ENCODE results near the gene CDC20B.

DNA sequence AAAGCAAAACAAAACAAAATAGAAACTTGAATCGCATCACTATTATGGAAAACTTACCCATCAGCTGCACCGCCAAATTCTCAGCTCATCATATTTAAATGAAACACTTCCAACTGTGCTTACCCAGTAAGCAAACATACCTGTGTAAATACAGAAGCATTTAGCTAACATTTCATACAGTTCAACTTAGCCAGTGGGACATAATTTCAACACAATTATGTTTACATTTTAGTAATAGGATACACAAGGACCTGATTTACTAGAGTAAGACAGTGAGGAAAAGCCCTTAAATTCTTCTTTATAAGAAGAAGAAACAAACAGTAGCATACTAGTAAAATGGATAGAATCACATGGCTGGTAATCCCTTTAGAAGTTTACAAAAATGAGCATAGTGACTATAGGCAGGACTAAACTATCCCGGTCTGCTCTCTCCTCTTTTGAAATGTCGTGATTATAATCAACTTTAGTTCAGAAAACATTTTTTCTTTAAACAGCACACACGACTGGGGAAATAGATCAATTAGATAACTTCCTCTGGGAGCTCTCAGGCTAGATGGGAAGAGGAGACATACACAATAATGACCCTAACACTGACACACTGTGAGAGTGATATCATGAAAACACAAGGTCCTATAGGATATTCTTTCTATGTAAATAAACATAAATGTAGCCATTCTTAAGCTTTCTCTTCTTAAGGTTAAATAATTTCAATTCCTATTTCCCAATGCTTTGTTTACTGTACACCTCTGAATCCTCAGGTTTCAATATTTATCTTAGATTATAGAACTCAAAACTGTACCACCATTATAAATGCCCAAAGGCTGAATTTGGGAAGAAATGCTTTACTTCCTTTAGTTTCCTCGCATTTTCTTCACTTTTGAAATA, 15.9 kb upstream of the CDC20B start:
- TF ChIP-seq, protein P1, sequence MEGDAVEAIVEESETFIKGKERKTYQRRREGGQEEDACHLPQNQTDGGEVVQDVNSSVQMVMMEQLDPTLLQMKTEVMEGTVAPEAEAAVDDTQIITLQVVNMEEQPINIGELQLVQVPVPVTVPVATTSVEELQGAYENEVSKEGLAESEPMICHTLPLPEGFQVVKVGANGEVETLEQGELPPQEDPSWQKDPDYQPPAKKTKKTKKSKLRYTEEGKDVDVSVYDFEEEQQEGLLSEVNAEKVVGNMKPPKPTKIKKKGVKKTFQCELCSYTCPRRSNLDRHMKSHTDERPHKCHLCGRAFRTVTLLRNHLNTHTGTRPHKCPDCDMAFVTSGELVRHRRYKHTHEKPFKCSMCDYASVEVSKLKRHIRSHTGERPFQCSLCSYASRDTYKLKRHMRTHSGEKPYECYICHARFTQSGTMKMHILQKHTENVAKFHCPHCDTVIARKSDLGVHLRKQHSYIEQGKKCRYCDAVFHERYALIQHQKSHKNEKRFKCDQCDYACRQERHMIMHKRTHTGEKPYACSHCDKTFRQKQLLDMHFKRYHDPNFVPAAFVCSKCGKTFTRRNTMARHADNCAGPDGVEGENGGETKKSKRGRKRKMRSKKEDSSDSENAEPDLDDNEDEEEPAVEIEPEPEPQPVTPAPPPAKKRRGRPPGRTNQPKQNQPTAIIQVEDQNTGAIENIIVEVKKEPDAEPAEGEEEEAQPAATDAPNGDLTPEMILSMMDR (IDR thresholded peaks at IDR 0.05; ENCODE audit: control extremely low read depth in 1 of 3, insufficient read depth in 1 of 3, low read depth in 1 of 3, low read length in 3 of 3) = no peak
- no peak for TF ChIP-seq NANOG (IDR thresholded peaks at IDR 0.05; ENCODE audit: insufficient read depth, low read depth, low read length, poor library complexity, severe bottlenecking)
- TF ChIP-seq FOSL1 (IDR thresholded peaks at IDR 0.05; ENCODE audit: insufficient read depth, low read depth, low read length) = no peak
- no peak for TF ChIP-seq POLR2A (IDR thresholded peaks at IDR 0.05; ENCODE audit: control extremely low read depth in 1 of 2, low read depth in 2 of 2, low read length in 2 of 2)
- no peak for TF ChIP-seq SP2 (IDR thresholded peaks at IDR 0.05; ENCODE audit: low read length)
- TF ChIP-seq SIX5 (IDR thresholded peaks at IDR 0.05; ENCODE audit: low read depth, low read length) = no peak
- TF ChIP-seq, protein P2, sequence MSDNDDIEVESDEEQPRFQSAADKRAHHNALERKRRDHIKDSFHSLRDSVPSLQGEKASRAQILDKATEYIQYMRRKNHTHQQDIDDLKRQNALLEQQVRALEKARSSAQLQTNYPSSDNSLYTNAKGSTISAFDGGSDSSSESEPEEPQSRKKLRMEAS (IDR thresholded peaks at IDR 0.05) = no peak
- no peak for TF ChIP-seq ZNF274 (IDR thresholded peaks at IDR 0.05; ENCODE audit: borderline replicate concordance, extremely low read depth, low read length)
- no peak for TF ChIP-seq HDAC2 (IDR thresholded peaks at IDR 0.05; ENCODE audit: borderline replicate concordance in 1 of 2, low read depth in 2 of 2, low read length in 2 of 2)
- TF ChIP-seq EZH2 (IDR thresholded peaks at IDR 0.05; ENCODE audit: low read depth, low read length, severe bottlenecking) = no peak
- TF ChIP-seq POLR2AphosphoS5 (IDR thresholded peaks at IDR 0.05; ENCODE audit: low read depth, low read length) = no peak
- TF ChIP-seq CBX8 (IDR thresholded peaks at IDR 0.05; ENCODE audit: borderline replicate concordance, low read depth, low read length) = no peak
- TF ChIP-seq, protein P3, sequence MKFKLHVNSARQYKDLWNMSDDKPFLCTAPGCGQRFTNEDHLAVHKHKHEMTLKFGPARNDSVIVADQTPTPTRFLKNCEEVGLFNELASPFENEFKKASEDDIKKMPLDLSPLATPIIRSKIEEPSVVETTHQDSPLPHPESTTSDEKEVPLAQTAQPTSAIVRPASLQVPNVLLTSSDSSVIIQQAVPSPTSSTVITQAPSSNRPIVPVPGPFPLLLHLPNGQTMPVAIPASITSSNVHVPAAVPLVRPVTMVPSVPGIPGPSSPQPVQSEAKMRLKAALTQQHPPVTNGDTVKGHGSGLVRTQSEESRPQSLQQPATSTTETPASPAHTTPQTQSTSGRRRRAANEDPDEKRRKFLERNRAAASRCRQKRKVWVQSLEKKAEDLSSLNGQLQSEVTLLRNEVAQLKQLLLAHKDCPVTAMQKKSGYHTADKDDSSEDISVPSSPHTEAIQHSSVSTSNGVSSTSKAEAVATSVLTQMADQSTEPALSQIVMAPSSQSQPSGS (IDR thresholded peaks at IDR 0.05; ENCODE audit: low read length) = no peak
- TF ChIP-seq KDM1A (IDR thresholded peaks at IDR 0.05; ENCODE audit: borderline replicate concordance, low read length) = no peak

All from H1 (cell line).